ENCODE measurements around the gene SLC16A2.

DNA sequence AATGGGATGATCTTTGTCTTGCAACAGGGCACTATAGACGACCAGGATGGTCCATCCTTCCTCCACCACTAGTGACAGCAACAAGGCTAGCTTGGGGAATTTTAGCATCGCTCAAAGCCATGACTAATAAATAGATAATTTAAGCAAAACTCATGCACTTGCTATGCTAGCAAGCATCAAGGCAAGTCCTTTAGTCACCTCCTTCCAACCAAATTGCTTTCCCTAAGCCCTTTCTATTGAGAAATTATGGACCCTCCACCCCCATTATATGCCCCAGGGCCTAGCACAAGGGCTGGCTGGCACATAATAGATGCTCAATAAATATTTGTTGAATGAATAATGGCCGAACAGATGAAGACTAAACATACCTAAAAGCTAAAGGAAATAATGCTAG is 28.6 kb downstream of the SLC16A2 start:
- TF ChIP-seq GATA2 (IDR thresholded peaks at IDR 0.05; ENCODE audit: low read depth, low read length) = no peak
- no peak for TF ChIP-seq GATA3 (IDR thresholded peaks at IDR 0.05; ENCODE audit: low read depth, low read length)

All from SH-SY5Y (cell line).